SU-DHL-6 (cell line): ENCODE data around the gene C1orf21.

ENCODE experiments used
- H2AFZ ChIP-seq: fragments of 200-600 bp; sonication (generic); 2 replicates; pipeline ENCODE4 v1.6.1; 2014; ENCODE audit warnings: low read depth, mild to moderate bottlenecking, moderate library complexity, mixed read lengths, antibody characterized with exemption, low read length; ENCODE audit not compliant: severe bottlenecking
- H3F3A ChIP-seq: fragments of 200-600 bp; shearing (Covaris generic); 2 replicates; pipeline ENCODE4 v1.6.0; 2016; ENCODE audit warnings: antibody characterized with exemption, mild to moderate bottlenecking; ENCODE audit not compliant: insufficient read depth
- H3K27ac ChIP-seq: fragments of 200-600 bp; sonication (generic); 2 replicates; pipeline ENCODE4 v1.5.1; 2016; ENCODE audit warnings: low read depth, mild to moderate bottlenecking, low read length, moderate library complexity, mixed read lengths
- H3K27me3 ChIP-seq: fragments of 200-600 bp; sonication (generic), shearing (Covaris generic); 2 replicates; pipeline ENCODE4 v1.6.0; 2014; ENCODE audit warnings: mild to moderate bottlenecking, low read length
- H3K36me3 ChIP-seq: fragments of 200-600 bp; sonication (generic); 2 replicates; pipeline ENCODE4 v1.6.1; 2014; ENCODE audit warnings: mild to moderate bottlenecking, low read length, mixed read lengths
- H3K4me2 ChIP-seq: fragments of 300-600, 200-600 bp; shearing (Covaris generic), sonication (generic); 2 replicates; pipeline ENCODE4 v1.6.0; 2014; ENCODE audit warnings: low read length, low read depth, mild to moderate bottlenecking; ENCODE audit not compliant: poor library complexity, severe bottlenecking
- H3K4me3 ChIP-seq: fragments of 200-600 bp; sonication (generic); 2 replicates; pipeline ENCODE4 v1.5.1; 2014; ENCODE audit warnings: antibody characterized with exemption, low read length, mild to moderate bottlenecking, mixed read lengths; ENCODE audit not compliant: insufficient read depth, poor library complexity, severe bottlenecking
- H3K79me2 ChIP-seq: fragments of 200-600 bp; sonication (generic); 2 replicates; pipeline ENCODE4 v1.6.1; 2014; ENCODE audit warnings: mild to moderate bottlenecking, low read length, moderate library complexity; ENCODE audit not compliant: insufficient read depth
- H3K9ac ChIP-seq: fragments of 200-600 bp; sonication (generic); 2 replicates; pipeline ENCODE4 v1.7.0; 2014; ENCODE audit warnings: mild to moderate bottlenecking, low read length
- H3K9me2 ChIP-seq: fragments of 200-600 bp; sonication (generic); replicated peaks from 2 replicates; pipeline ENCODE4 v1.6.1; 2014; ENCODE audit warnings: low read length; ENCODE audit not compliant: insufficient read depth
- H3K9me3 ChIP-seq: fragments of 200-600 bp; sonication (generic); 2 replicates; pipeline ENCODE4 v1.6.1; 2014; ENCODE audit warnings: low read length, mixed read lengths; ENCODE audit not compliant: insufficient read depth
- H4K20me1 ChIP-seq: fragments of 200-600 bp; sonication (generic); 2 replicates; pipeline ENCODE4 v1.6.1; 2014; ENCODE audit warnings: low read depth, mild to moderate bottlenecking, antibody characterized with exemption, low read length, moderate library complexity, mixed read lengths
- CTCF ChIP-seq: fragments of 200-600 bp; sonication (generic); IDR thresholded peaks from one replicate; pipeline ENCODE4 v1.5.1; 2017; ENCODE audit warnings: antibody characterized with exemption, mild to moderate bottlenecking, low read length, moderate library complexity; ENCODE audit not compliant: insufficient read depth, poor library complexity, severe bottlenecking
- EZH2phosphoT487 ChIP-seq: fragments of 200-600 bp; sonication (generic), shearing (Covaris generic); conservative IDR thresholded peaks from 2 replicates; pipeline ENCODE4 v1.6.1; 2018; ENCODE audit warnings: mild to moderate bottlenecking, antibody characterized with exemption, low read length, moderate library complexity, mixed read lengths

The C1orf21 gene

GRCh38 chr1:184447651-184448185 lies 60.9 kb downstream of the C1orf21 start:
- Histone ChIP-seq H4K20me1 (no peaks in the 10 kb centered on the region), H2AFZ (no peak overlapping the region), H3K4me3 (no peak overlapping the region), H3K9ac (no peak overlapping the region), H3K9me3 (no peaks in the 10 kb centered on the region), H3K79me2 (no peaks in the 10 kb centered on the region), H3F3A (no peaks in the 10 kb centered on the region), H3K4me2 (no peak overlapping the region), H3K36me3 (no peaks in the 10 kb centered on the region), H3K9me2 (no peaks in the 10 kb centered on the region), H3K27ac (no peak overlapping the region), H3K27me3 (no peaks in the 10 kb centered on the region)
- no peak for TF ChIP-seq CTCF
- no peak for TF ChIP-seq EZH2phosphoT487

DNA sequence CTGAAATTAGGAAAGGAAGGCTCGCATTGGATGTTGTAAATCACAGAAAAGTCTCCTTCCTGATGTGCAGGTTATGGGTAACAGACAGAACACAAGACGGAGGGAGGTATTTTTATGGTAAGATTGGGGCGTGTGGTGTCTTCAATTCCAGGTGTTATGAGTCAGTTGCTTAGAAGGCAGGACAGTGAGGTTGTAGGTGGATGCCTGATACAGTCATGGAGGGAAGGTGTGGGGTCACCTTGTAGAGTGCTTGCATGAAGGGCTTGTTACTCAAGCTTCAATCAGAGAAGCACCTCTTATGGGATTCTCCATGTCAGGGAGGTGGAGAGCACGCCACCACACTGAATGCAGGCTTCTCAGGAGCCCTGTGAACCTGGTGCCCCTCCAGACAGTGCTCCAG lies 63.1 kb downstream of the C1orf21 start:
- TF ChIP-seq CTCF, result no peak
- no peak for TF ChIP-seq EZH2phosphoT487
- Histone ChIP-seq H3K36me3 (no peaks in the 10 kb centered on the region), H3K79me2 (no peaks in the 10 kb centered on the region), H3F3A (no peaks in the 10 kb centered on the region), H3K9me3 (no peaks in the 10 kb centered on the region), H3K4me2 (no peak overlapping the region), H4K20me1 (no peaks in the 10 kb centered on the region), H3K27ac (no peak overlapping the region), H3K9ac (no peak overlapping the region), H3K4me3 (no peak overlapping the region), H3K9me2 (no peaks in the 10 kb centered on the region), H2AFZ (no peak overlapping the region), H3K27me3 (no peaks in the 10 kb centered on the region)

DNA sequence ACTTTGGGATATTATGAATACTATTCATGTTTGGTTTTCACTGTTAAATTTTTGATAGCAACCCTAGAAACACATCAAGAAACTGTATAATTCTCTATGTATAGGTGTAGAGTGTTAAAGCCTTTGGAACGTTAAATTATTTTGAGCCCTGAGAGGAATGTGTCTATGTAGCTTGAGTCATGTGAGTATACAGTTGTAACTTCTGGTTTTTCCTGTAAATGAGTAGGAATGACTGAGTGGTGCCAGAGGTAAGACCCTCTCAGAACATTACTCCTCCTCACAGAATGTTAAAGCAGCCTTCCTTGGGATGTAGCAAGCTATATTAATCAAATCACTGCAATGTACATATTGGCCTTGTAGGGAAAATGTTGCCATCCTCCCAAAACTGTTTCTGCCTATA lies 69.0 kb downstream of the C1orf21 start:
- Histone ChIP-seq H4K20me1 (no peaks in the 10 kb centered on the region), H3K4me2 (no peak overlapping the region), H3K9me2 (no peaks in the 10 kb centered on the region), H3K9ac (no peak overlapping the region), H2AFZ (no peak overlapping the region), H3K27me3 (no peaks in the 10 kb centered on the region), H3F3A (no peaks in the 10 kb centered on the region), H3K4me3 (no peak overlapping the region), H3K36me3 (no peaks in the 10 kb centered on the region), H3K79me2 (no peaks in the 10 kb centered on the region), H3K27ac (no peak overlapping the region), H3K9me3 (no peaks in the 10 kb centered on the region)
- TF ChIP-seq CTCF, result no peak
- TF ChIP-seq EZH2phosphoT487, result no peak
